ENCODE data around the gene GYS1. TPM values are rescaled to one million over a fixed set of nuclear protein-coding genes. Genes with fewer than 3 reads are reported as not detected.

Gene GYS1
- total and polyA plus RNA-seq, 8 donors: 13.0 to 63.6 (median 26.0) TPM

DNA sequence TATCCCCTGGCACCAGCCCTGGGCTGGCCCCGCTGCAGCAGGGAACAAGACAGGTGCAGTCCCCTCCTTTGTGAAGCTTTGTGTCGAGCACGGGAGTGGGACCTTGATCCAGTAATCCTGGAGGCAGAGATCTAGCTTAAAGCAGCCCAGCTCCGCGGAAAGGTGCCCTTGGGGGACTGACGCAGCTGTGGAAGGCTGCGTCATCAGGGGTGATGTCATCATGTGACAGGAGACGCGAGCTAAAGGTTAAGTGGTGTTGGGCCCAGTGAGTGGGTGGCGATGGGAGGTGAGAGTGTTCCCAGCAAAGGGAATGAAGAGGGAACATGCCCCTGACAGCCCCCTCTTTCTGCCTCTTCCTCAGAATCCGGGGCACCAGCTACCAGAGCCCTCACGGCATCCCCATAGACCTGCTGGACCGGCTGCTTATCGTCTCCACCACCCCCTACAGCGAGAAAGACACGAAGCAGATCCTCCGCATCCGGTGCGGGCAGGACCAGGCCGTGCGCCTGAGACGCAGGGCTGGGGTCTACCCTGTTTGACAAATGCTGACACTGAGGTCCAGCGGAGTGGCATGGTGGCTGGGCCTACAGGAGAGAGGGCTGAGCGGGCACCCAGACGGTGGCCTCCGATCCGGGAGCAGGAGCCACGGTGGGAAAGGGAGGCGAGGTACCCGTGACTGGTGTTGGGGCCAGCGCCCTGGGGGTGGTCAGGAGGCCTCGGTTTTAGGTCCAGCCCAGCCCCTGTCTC, 21.2 kb upstream of the GYS1 start:
- no peak overlapping the region for H3K27ac ChIP-seq
- peaks cover 17 to 22% (median 20%) of the 10 kb centered on the region in 4 donors for H3K4me1 ChIP-seq
- no peak for DNase-seq
- H3K36me3 ChIP-seq: peaks cover 19 to 73% (median 71%) of the 10 kb centered on the region in 4 donors
- 92 to 95% (median 94%) methylated on average over 20 to 32 of the region's 32 CpGs for WGBS, 5 donors
- H3K9me3 ChIP-seq: no peaks in the 10 kb centered on the region
- TF ChIP-seq, protein P1, sequence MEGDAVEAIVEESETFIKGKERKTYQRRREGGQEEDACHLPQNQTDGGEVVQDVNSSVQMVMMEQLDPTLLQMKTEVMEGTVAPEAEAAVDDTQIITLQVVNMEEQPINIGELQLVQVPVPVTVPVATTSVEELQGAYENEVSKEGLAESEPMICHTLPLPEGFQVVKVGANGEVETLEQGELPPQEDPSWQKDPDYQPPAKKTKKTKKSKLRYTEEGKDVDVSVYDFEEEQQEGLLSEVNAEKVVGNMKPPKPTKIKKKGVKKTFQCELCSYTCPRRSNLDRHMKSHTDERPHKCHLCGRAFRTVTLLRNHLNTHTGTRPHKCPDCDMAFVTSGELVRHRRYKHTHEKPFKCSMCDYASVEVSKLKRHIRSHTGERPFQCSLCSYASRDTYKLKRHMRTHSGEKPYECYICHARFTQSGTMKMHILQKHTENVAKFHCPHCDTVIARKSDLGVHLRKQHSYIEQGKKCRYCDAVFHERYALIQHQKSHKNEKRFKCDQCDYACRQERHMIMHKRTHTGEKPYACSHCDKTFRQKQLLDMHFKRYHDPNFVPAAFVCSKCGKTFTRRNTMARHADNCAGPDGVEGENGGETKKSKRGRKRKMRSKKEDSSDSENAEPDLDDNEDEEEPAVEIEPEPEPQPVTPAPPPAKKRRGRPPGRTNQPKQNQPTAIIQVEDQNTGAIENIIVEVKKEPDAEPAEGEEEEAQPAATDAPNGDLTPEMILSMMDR (IDR thresholded peaks at IDR 0.05): no peak
- TF ChIP-seq POLR2AphosphoS5 (IDR thresholded peaks at IDR 0.05): no peak
- TF ChIP-seq EP300 (IDR thresholded peaks at IDR 0.05): no peak
- TF ChIP-seq POLR2A (IDR thresholded peaks at IDR 0.05): no peak
- no peak overlapping the region for H3K4me3 ChIP-seq
- H3K27me3 ChIP-seq: peaks cover 0 to 18% (median 6%) of the 10 kb centered on the region in 3 donors
- intact Hi-C loops (cut with DNase I; ENCODE audit: low total_unique reads): no loop called here

DNA sequence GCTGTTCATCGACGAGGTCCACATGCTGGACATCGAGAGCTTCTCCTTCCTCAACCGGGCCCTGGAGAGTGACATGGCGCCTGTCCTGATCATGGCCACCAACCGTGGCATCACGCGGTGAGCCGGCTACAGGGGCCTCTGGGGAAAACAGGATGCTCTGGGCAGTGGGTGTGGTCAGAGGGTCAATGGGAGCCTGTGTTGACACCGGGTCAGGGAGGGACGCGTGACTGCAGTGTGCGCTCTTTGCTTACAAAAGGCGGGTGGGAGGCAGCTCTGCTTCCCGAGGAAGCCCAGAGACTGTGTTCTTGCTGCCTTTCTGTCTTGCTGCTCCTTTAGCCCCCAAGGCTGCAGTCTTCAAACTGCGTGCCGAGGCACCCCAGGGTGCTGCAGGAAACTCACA, 18.1 kb upstream of the GYS1 start:
- H3K9me3 ChIP-seq: no peaks in the 10 kb centered on the region
- H3K4me3 ChIP-seq: no peak overlapping the region
- intact Hi-C loops (cut with DNase I; ENCODE audit: low total_unique reads): no loop called here
- H3K27me3 ChIP-seq: no peaks in the 10 kb centered on the region
- TF ChIP-seq EP300 (IDR thresholded peaks at IDR 0.05) (no peak), POLR2AphosphoS5 (IDR thresholded peaks at IDR 0.05) (no peak), POLR2A (IDR thresholded peaks at IDR 0.05) (no peak)
- TF ChIP-seq, protein P1 (IDR thresholded peaks at IDR 0.05): no peak
- 80 to 87% (median 85%) methylated on average over 7 to 17 of the region's 17 CpGs for WGBS, 5 donors
- no peak overlapping the region for H3K27ac ChIP-seq
- H3K4me1 ChIP-seq: no peaks in the 10 kb centered on the region
- DNase-seq: no peak
- H3K36me3 ChIP-seq: peaks cover 36 to 98% (median 96%) of the 10 kb centered on the region in 4 donors

DNA sequence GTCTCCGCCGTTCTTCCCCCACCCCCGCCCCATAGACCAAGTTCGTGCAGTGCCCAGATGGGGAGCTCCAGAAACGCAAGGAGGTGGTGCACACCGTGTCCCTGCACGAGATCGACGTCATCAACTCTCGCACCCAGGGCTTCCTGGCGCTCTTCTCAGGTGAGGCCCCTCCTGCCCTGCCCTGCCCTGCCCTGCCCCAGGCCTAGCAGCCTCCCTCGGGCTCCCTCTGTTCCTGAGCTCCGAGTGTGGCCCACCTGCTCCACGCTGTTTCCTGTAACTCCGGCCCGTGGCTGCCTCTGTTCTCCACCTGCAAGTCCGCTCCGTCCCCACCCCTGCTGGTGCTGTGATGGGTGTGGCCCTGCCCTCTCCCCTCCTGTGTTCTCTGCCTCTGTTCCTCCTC, 17.3 kb upstream of the GYS1 start:
- 89 to 93% (median 91%) methylated on average over 17 to 18 of the region's 18 CpGs for WGBS, 5 donors
- no peaks in the 10 kb centered on the region for H3K4me1 ChIP-seq

GRCh38 chr19:49009828-49010227, 16.7 kb upstream of the GYS1 start:
- intact Hi-C loops (cut with DNase I; ENCODE audit: low total_unique reads): no loop called here
- no peaks in the 10 kb centered on the region for H3K27me3 ChIP-seq
- H3K9me3 ChIP-seq: no peaks in the 10 kb centered on the region
- DNase-seq: no peak
- no peaks in the 10 kb centered on the region for H3K4me1 ChIP-seq
- peaks cover 48 to 98% (median 96%) of the 10 kb centered on the region in 4 donors for H3K36me3 ChIP-seq
- 92 to 98% (median 96%) methylated on average over 13 to 18 of the region's 18 CpGs for WGBS, 5 donors
- TF ChIP-seq POLR2AphosphoS5 (IDR thresholded peaks at IDR 0.05): no peak
- no peak for TF ChIP-seq POLR2A (IDR thresholded peaks at IDR 0.05)
- TF ChIP-seq EP300 (IDR thresholded peaks at IDR 0.05): no peak
- no peak overlapping the region for H3K4me3 ChIP-seq
- no peak overlapping the region for H3K27ac ChIP-seq

More for the DNA sequence above, 17.3 kb upstream of the GYS1 start:
- Histone ChIP-seq H3K27me3 (no peaks in the 10 kb centered on the region), H3K27ac (no peak overlapping the region), H3K9me3 (no peaks in the 10 kb centered on the region), H3K4me3 (no peak overlapping the region), H3K36me3 (peaks cover 42 to 98% (median 96%) of the 10 kb centered on the region in 4 donors)
- DNase-seq: no peak
- intact Hi-C loops (cut with DNase I; ENCODE audit: low total_unique reads): no loop called here
- TF ChIP-seq, protein P1 (IDR thresholded peaks at IDR 0.05): no peak
- no peak for TF ChIP-seq EP300 (IDR thresholded peaks at IDR 0.05)
- TF ChIP-seq POLR2AphosphoS5 (IDR thresholded peaks at IDR 0.05): no peak
- no peak for TF ChIP-seq POLR2A (IDR thresholded peaks at IDR 0.05)

- no peak overlapping the region for H3K4me3 ChIP-seq
- intact Hi-C loops (cut with DNase I; ENCODE audit: low total_unique reads): no loop called here
- H3K9me3 ChIP-seq: no peaks in the 10 kb centered on the region
- H3K27ac ChIP-seq: no peak overlapping the region
- no peaks in the 10 kb centered on the region for H3K4me1 ChIP-seq
- WGBS, 5 donors: 92 to 97% (median 96%) methylated on average over 11 to 22 of the region's 22 CpGs
- peaks cover 53 to 98% (median 97%) of the 10 kb centered on the region in 4 donors for H3K36me3 ChIP-seq
- DNase-seq: no peak
- TF ChIP-seq EP300 (IDR thresholded peaks at IDR 0.05): no peak
- TF ChIP-seq, protein P1 (IDR thresholded peaks at IDR 0.05): no peak
- no peak for TF ChIP-seq POLR2A (IDR thresholded peaks at IDR 0.05)
- TF ChIP-seq POLR2AphosphoS5 (IDR thresholded peaks at IDR 0.05): no peak
- H3K27me3 ChIP-seq: no peaks in the 10 kb centered on the region
These were observed 13.8 kb upstream of the GYS1 start for GRCh38 chr19:49006905-49007304.

Measured in stomach (tissue), 9 donors.